Uterus (tissue), 2 donors: ENCODE data around the gene TBC1D16.

Source experiments
- POLR2A ChIP-seq, 2 donors: fragments of 450-650 bp; IDR thresholded peaks; one replicate each; pipeline ENCODE4 v1.6.1; 2016; ENCODE audit warnings: antibody characterized with exemption in 2 of 2, mild to moderate bottlenecking in 1 of 2, moderate library complexity in 1 of 2
- TF ChIP-seq, protein P1 (sequence below), 4 experiments: fragments of 200-600 bp in 2 of 4; fragments of 450-650 bp in 2 of 4; sonication (generic) in 2 of 4; IDR thresholded peaks; one replicate each; pipeline ENCODE4 v1.5.1; 2016 to 2019; ENCODE audit warnings: antibody characterized with exemption in 4 of 4, mild to moderate bottlenecking in 2 of 4, moderate library complexity in 1 of 4

DNA sequence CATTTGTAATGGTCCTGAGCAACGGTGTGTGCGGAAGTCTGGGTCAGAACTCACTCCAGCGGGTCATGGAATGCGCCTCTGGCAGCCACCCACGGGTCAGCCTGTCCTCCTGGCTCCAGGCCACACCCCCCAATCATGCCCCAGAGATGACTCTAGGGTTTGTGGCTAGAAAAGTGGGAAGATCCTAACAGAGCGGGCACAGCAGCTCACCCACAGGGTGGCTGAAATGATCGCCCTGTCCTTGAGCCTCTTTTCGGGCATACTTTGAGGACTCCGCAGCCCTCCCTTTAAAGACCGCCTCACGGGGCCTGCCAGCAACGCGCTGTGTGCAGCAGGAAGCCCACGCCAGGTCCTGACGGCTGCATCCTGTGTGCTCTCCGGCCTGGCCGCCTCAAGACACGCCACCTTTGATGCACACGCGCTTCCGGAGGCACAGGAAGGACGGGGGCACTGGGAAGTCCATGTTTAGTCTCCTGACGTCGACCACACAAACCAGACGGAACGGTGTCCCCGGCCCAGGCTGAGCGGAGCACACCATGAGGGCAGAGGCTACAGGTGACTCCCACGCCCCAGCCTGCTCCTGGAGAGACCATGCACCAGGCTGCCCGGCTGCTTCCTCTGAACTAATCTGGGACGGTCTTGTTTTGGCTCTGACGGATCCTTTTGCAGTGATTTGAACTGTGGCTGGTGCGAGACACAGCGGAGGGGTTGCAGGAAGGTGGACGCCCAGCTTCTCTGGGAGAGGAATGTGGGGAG is 92.9 kb downstream of the TBC1D16 start:
- TF ChIP-seq POLR2A (IDR thresholded peaks at IDR 0.05) = no peak
- TF ChIP-seq, protein P1, sequence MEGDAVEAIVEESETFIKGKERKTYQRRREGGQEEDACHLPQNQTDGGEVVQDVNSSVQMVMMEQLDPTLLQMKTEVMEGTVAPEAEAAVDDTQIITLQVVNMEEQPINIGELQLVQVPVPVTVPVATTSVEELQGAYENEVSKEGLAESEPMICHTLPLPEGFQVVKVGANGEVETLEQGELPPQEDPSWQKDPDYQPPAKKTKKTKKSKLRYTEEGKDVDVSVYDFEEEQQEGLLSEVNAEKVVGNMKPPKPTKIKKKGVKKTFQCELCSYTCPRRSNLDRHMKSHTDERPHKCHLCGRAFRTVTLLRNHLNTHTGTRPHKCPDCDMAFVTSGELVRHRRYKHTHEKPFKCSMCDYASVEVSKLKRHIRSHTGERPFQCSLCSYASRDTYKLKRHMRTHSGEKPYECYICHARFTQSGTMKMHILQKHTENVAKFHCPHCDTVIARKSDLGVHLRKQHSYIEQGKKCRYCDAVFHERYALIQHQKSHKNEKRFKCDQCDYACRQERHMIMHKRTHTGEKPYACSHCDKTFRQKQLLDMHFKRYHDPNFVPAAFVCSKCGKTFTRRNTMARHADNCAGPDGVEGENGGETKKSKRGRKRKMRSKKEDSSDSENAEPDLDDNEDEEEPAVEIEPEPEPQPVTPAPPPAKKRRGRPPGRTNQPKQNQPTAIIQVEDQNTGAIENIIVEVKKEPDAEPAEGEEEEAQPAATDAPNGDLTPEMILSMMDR (IDR thresholded peaks at IDR 0.05) = no peak
